SK-N-DZ (cell line): ENCODE data around the gene MAP2K7.
"Not testable (repeated sequence)": the region's sequence is repeated elsewhere in the genome, so short reads cannot be mapped to it uniquely, and the experiment has no call there.

Experiments
- DNase-seq: peaks from one replicate; pipeline ENCODE4 v3.0.0-alpha.2; 2015; ENCODE audit warnings: low spot score

MAP2K7 gene

DNA sequence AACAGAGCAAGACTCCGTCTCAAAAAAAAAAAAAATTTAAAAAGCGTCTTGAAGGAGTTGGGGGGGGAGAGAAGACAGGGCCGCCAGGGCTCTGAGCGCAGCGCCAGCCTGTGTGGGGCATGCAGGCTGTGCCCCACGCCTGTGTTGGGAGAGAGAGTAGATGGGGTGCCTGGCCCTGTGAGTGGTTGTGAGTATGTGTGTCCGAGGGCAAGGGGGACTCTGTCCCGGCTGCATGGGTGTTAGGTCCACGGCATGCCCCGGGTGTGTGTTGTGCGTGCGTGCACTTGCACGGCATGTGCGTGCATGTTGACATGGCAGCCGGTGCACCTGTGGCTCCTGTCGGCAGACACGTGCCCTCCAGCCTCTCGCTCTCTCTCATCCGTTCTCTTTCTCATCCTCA, 3.4 kb downstream of the MAP2K7 start:
- no peak for DNase-seq

DNA sequence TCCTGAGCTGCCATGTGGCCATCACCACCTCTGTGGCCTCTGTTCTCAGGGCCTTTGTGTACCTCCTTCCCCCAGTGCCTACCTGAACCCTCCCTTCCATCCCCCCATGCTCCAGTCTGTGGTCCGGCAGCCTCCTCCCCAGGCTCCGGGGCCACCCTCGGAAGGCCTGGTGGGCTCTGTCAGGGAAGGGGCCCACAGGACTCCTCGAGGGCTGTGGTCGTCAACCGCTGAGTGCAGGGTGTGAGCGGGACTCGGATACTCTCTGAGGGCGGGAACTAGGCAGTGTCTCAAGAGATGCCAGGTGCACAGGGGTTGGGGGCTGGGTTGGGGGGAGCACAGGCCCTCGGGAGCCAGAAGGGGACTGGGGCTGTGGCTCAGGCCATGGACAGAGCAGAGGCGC, 3.9 kb downstream of the MAP2K7 start:
- no peak for DNase-seq

DNA sequence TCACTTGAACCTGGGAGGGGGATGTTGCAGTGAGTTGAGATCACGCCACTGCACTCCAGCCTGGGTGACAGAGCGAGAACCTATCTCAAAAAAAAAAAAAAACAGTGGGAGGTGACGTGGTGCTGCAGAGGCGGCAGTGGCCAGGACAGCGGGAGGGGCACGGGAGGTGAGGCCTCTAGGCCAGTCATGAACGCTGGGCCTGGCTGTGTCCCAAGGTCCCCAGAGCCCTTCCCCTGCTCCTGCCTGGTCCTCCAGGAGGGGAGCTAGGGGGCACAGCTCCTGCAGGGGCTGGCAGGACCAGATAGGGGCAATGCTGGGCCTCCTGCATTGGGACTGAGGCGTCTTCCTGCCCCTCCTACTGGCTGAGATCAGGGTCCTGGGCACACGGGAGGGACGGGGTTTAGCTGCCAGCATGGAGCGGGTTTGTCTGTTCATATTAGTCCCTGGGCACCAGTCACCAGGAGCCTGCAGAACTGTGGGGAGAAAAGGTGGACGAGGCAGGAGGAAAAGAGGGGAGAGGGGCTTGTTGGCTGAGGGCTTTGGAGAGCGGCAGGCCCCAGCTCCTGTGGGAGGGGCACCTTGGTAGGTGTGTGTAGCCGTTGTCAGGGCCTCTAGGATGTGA, 4.5 kb downstream of the MAP2K7 start:
- DNase-seq, result no peak

DNA sequence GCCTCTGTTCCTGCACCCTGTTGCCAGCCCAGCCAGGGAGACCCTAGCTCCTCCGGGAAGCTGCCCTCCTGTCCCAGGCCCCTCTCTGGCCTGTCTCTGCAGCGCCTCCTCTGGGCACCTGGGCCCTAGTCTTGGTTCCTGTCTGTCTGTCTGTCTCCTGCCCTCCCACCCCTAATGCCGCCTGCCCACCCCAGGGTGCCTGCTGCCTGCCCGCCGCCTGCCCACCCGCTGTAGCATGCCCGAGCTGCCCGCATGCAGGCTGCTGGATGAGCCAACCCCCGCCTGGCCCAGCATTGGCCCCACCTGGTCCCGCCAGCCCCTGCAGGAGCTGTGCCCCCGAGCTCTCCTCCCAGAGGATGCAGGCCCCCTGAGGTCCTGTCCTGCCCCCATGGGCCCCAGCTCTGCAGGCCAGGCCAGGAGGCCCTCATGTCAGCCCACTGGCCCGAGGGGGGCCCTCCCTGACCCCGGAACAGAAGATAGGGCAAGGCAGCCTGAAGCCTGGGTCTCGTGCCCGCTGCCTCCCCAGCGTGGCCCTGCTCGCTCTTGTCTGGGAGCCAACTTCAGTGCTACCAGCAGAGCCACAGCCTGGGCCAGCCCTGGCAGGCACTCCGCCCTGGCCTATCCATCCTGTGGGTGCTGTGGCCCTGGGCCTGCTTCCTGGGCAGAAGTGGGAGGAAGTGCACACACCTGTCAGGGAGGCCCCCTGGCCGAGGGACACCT, 5.2 kb downstream of the MAP2K7 start:
- no peak for DNase-seq

DNA sequence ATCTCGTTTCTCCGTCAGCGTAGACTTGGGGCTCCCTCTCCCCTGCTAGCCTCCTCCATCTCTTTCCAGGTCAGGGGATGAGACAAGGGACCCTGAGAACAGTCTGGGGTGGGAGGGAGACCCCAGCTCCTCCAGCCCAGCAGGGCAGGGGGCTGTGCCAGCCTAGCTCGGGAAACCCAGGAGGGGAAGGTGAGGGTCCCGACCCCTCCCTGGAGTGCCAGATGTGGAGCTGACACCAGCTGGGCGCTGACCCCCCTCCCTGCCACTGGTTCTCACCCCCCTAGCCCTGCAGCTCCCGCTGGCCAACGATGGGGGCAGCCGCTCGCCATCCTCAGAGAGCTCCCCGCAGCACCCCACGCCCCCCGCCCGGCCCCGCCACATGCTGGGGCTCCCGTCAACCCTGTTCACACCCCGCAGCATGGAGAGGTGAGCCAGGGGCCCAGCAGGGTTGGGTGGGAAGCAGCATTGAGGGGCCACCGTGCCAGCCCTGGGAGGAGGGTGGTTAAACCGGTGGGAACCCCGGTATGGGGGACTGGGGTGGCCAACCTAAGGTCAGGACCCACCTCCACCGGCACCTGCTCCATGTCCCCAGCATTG, 5.9 kb downstream of the MAP2K7 start:
- no peak for DNase-seq

DNA sequence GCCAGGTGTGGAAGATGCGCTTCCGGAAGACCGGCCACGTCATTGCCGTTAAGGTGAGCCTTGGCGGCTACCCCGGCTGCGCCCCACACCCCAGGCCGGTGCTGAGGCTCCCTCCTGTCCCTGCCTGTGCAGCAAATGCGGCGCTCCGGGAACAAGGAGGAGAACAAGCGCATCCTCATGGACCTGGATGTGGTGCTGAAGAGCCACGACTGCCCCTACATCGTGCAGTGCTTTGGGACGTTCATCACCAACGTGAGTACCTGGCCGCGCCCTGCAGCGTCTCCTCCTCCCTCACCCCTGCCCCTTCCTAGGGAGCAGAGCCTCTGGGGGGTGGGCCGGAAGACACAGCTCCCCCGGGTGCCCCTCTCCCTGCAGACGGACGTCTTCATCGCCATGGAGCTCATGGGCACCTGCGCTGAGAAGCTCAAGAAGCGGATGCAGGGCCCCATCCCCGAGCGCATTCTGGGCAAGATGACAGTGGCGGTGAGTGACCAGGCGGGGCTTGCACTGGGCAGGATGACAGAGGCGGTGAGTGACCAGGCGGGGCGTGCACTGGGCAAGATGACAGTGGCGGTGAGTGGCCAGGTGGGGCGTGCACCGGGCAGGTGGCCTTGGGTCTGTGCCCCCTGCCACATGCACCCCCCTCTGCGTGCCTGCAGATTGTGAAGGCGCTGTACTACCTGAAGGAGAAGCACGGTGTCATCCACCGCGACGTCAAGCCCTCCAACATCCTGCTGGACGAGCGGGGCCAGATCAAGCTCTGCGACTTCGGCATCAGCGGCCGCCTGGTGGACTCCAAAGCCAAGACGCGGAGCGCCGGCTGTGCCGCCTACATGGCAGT, 6.9 kb downstream of the MAP2K7 start:
- no peak for DNase-seq

DNA sequence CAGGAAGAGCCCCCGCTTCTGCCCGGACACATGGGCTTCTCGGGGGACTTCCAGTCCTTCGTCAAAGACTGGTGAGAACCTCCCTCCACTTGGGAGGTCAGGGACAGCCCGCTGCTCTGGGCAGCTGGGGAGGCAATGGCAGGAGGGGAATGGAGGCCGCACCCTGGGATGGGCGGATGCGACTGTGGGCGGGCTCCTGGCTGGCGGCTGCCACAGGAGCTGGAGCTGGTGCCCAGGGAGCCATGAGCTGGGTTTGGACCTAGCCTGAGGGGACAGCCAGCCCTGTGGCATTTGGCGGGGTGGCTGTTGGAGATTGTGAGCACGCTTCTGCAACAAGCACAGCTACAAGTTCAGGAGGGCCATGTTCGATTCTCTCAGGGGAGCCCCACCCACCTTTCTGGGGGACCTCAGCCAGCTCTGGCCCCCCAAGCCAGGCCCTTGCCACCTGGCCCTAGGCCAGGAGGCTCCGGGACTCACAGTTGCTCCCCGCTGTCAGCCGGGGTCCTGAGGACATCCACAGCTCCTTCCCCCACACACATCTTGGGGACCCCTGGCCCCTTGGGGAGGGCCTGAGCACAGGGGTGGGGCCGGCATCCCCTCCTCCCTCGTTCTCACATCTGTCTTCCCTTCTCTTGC, 7.9 kb downstream of the MAP2K7 start:
- no peak for DNase-seq

DNA sequence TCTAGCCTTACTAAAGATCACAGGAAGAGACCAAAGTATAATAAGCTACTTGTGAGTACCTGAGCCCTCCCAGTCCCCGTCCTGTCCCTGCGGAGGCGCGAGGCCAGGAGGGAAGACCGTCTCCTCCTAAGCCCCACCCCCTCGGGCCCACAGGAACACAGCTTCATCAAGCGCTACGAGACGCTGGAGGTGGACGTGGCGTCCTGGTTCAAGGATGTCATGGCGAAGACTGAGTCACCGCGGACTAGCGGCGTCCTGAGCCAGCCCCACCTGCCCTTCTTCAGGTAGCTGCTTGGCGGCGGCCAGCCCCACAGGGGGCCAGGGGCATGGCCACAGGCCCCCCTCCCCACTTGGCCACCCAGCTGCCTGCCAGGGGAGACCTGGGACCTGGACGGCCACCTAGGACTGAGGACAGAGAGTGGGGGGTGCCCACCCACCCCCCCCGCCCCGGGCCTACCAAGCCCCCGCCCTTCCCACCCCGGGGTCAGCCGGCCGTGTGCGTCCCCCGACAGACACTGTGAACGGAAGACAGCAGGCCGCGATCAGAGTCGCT, 8.5 kb downstream of the MAP2K7 start:
- DNase-seq, result no peak

DNA sequence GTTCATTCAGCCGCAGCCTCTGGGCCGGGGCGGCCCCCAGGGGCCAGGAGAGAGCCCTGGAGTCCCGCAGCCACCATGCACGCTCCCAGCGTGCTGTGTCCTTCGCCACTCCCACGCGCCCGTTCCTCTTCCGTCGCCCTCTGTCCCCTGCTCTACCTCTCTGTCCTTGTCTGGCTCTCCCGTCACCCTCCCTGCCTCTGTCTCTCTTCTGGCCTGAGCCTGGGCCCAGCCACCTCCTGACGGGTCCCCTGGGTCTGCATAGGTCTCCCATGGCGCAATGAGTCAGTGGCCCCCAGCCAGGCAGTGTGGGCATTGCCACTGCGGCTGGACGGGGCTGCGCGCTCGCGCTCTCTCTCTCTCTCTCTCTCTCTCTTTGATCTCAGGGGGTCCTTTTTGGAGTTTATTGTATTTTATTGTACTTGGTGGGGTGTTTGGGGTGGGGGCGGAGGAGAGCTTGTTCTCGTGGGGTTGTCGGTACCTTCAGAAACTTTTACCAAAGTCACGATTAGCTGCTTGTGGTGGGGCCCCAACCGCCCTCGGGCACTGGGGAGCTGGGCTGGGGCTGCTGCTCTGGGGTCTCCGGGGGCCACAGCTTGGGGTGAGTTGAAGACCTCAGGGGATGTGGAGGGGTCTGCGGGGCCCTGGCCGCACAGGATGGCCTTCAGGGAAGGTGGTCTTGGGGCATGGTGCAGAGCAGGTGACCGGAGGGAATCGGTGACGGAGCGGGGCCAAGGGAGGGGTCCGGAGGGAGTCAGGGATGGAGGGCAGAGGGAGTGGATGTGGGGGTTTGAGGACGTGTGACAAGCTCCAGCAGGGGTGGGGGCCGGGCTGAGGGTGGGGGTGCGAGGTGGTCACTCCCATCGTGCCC, 9.3 kb downstream of the MAP2K7 start:
- DNase-seq, result no peak

DNA sequence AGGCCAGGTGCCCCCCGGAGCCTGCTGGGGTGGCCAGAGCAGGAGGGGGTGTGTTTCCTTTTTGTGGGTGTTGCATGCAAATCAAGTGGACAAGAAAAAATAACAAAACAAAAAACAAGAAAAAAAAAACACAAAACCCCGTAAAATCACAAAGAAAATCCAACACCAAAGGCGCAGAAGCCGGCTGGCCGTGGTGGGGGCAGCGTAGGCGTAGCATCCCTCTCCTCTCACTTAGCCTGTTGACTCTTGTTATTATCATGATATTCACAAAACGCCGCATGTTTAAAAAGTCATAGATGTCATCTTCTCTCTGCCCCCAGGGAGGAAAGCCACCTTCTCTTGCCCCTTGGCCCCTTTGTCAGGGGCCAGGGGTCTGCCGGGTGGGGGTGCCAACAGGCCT, 10.0 kb downstream of the MAP2K7 start:
- DNase-seq, result no peak

DNA sequence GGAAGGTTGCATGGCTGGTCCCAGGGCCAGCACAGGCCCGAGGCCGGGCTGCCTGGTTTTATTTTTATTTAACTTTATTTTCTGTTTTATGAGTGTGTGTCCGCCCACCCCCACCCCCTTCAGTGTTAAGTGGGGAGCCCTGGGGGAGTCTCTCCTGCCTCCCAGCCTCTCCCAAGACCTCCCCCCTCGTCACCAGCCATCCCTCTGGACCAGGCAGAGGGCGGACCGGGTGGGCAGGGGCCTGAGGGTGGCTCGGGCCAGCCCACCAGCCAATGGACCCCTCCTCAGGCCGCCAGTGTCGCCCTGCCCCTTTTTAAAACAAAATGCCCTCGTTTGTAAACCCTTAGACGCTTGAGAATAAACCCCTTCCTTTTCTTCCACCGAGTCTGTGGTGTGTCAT, 10.4 kb downstream of the MAP2K7 start:
- no peak for DNase-seq

DNA sequence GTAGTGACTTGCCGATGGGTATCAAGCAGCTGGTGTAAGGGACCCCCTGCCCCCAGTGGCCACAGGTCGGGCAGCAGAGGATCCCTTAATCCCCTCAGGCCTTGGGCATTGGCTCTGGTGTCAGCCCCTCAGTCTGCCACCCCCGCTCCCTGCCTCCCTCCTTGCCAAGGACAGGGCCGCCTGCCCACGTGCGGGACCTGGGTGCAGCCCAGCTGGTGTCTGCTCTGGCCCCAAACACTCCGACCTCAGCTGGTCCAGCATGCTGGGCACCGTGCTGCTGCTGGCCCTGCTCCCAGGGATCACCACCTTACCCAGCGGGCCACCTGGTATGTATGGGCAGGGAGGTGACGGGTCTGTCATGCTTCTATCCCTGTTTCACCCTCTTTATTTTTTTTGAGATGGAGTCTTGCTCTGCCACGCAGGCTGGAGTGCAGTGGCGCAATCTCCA, 10.9 kb downstream of the MAP2K7 start, which contains the start of gene TGFBR3L:
Gene TGFBR3L, plus strand, starts transcription at position 233 of the 448 bp plus-strand sequence.
- no peak for DNase-seq

DNA sequence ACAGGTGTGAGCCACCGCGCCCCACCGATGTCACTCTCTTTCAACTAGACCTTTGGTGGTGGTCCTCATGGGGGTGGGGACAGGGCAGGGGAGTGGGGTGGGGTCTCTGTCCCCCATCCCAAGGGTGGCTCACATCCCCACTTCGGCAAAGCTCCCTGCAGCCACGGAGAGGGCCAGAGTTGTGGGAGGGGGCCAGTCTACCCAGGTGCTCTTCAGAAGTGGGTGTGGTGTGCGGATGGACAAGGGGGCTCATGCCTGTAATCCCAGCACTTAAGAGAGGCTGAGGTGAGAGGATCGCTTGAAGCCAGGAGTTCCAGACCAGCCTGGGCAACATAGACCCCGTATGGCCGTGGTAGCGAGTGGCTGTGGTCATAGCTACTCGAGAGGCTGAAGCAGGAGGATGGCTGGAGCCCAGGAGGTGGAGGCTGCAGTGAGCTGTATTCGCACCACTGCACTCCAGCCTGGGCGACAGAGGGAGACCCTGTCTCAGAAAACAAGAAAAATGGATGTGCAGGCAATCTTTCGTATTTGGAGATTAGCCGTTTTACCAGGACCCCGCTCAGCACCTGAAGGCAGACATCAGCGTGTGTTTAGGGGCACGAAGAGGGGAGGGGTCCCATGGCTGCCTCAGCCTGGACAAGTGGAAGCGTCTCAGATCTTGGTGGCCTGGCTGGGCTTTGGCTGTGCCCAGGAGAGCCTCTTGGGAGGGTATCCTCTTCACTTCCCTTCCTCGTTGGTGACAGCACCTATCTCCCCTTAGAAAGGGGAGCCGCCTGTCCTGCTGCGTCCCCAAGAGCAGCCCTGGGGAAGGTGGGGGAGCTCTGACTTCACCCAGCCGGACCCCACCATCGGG, 11.8 kb downstream of the MAP2K7 start:
- no peak for DNase-seq

DNA sequence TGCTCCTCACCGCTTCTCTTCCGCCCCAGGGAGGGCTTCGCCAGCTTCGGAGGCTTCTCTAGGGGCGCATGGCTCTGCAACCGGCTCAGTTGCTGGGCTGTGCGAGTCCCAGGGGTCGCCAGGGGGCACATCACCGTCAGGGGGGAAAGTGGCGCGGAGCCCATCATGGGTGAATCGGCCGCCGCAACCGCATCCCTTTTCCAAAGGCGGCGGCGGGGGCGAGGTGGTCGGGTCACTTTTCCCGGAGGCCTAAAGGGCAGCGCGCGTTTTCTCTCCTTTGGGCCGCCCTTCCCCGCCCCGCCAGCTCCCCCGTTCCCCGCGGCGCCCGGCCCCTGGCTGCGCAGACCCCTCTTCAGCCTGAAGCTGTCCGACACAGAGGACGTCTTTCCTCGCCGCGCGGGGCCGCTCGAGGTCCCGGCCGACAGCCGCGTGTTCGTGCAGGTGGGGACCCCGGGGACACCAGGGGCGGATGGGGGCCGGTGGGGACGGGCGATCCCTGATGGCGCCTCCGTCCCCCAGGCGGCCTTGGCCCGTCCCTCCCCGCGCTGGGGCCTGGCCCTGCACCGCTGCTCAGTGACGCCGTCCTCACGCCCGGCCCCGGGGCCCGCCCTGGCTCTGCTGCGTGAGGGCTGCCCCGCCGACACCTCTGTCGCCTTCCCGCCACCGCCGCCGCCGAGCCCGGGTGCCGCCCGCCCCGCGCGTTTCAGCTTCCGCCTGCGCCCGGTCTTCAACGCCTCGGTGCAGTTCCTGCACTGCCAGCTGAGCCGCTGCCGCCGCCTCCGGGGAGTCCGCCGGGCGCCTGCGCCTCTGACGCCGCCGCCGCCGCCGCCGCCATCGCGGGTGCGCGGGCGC, 12.7 kb downstream of the MAP2K7 start:
- DNase-seq, result no peak

DNA sequence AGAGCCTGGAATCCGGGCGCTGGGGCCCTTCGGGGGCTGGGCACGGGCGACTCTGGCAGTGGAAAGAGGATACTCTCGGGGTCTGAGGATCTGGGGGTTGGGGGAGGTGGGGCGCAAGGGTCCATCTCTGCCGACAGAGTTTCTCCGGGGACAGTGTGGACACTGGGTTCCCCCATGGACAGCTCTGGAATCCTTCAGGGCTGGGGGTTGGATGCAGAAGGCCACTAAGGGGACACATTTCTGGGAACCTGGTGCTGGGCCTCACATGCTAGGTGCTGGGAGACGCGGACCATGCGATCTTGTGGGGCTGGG, 13.2 kb downstream of the MAP2K7 start:
- DNase-seq, result no peak

DNA sequence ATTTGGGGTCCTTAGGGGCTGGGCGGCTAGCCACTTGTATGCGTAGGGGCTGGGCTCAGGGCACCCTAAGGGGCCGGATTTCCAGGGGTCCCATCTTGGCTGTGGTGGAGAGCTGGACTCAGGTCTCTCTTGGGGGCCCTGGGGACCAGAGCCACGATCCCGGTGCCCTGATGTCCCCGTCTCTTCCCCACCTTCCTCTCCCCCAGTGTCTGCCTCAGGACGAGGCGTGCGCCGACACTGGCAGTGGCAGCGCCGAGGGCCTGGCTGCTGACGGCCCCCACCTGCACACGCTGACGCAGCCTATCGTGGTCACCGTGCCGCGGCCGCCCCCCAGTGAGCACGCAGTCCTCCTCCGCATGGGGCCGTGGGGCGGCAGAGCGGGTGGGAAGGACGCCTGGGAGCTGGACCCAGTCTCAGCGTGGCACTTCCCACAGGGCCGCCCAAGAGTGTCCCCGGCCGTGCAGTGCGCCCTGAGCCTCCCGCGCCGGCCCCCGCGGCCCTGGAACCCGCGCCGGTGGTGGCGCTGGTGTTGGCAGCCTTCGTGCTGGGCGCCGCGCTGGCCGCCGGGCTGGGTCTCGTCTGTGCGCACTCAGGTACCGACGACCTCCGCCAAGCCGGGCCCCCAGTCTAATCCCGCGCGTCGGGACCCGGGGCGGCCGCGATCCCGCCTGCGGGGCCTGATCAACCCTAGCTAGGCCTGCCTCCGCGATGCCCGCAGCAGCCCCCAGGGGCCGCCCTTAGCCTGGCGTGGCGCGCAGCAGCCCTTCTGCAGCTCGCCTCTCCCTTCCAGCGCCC, 13.8 kb downstream of the MAP2K7 start:
- peak; percentile 67 for DNase-seq

DNA sequence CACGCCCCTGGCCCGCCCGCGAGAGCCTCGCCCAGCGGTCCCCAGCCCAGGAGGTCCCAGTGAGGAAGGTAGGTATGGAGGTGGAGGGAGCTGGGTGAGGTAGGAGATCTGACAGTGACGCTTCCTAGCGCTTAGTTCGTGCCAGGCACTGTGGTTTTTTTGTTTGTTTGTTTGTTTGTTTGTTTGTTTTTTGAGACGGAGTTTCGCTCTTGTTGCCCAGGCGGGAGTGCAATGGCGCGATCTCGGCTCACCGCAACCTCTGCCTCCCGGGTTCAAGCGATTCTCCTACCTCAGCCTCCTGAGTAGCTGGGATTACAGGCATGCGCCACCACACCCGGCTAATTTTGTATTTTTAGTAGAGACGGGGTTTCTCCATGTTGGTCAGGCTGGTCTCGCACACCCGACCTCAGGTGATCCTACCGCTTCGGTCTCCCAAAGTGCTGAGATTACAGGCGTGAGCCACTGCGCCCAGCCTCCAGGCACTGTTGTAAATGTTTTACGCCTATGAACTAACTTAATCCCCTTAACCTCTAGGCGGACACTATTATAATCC, 14.5 kb downstream of the MAP2K7 start:
- not testable (repeated sequence) for DNase-seq
